SK-N-SH (cell line): Measurements from ENCODE around the gene C10orf88. TPM values are rescaled to one million over a fixed set of nuclear protein-coding genes. Genes with fewer than 3 reads are reported as not detected.
A peak's percentile ranks its signal among the peaks of the same experiment; 100 is the strongest.

Experiments
- CTCF ChIA-PET: fragments of 300-600, 350-600 bp; formaldehyde crosslinking; extraction: SDS; loops from one replicate; lab custom pipeline; 2021; lab: Yijun Ruan, JAX
- POLR2A ChIA-PET: fragments of 350-600 bp; sonication (Branson Sonifier 250); formaldehyde crosslinking; extraction: SDS; loops from one replicate; lab custom pipeline; 2020; ENCODE audit warnings: antibody characterized with exemption, inconsistent platforms; lab: Yijun Ruan, JAX
- DNase-seq: peaks from one replicate; pipeline ENCODE4 v3.0.0; 2012
- H2AFZ ChIP-seq: fragments of 200-600 bp; sonication (generic); 2 replicates; pipeline ENCODE4 v1.8.1; 2016; ENCODE audit warnings: antibody characterized with exemption, mild to moderate bottlenecking, low read depth
- H3F3A ChIP-seq: fragments of 200-600 bp; sonication (generic); replicated peaks from 2 replicates; pipeline ENCODE3; 2016; ENCODE audit warnings: antibody characterized with exemption, mild to moderate bottlenecking; ENCODE audit not compliant: insufficient read depth
- H3K27ac ChIP-seq, 2 experiments: fragments of 200-500 bp in 1 of 2; fragments of 200-600 bp in 1 of 2; sonication (Bioruptor generic) in 1 of 2; sonication (generic), shearing (Covaris generic) in 1 of 2; 2 replicates each; pipeline versions ENCODE4 v1.5.1 to v1.6.1; 2014 to 2016; ENCODE audit warnings: low read depth in 2 of 2, inconsistent platforms in 1 of 2, low read length in 1 of 2, mild to moderate bottlenecking in 1 of 2, mixed read lengths in 1 of 2
- H3K27me3 ChIP-seq: fragments of 200-600 bp; sonication (generic), shearing (Covaris generic); 2 replicates; pipeline ENCODE4 v1.6.1; 2016; ENCODE audit warnings: mixed run types; ENCODE audit not compliant: insufficient read depth
- H3K36me3 ChIP-seq, 2 experiments: fragments of 200-500 bp in 1 of 2; fragments of 200-600 bp in 1 of 2; sonication (Bioruptor generic) in 1 of 2; sonication (generic) in 1 of 2; replicated peaks in 1 of 2; 2 replicates each; pipeline versions ENCODE3 to v1.5.1; 2014 to 2016; ENCODE audit warnings: low read length in 1 of 2, mild to moderate bottlenecking in 1 of 2; ENCODE audit not compliant: insufficient read depth in 2 of 2, control insufficient read depth in 1 of 2
- H3K4me1 ChIP-seq, 2 experiments: fragments of 200-500 bp in 1 of 2; fragments of 200-600 bp in 1 of 2; sonication (Bioruptor generic) in 1 of 2; sonication (generic), shearing (Covaris generic) in 1 of 2; 2 replicates each; pipeline versions ENCODE4 v1.5.1 to v1.6.1; 2014 to 2016; ENCODE audit warnings: low read depth in 1 of 2, low read length in 1 of 2, mixed run types in 1 of 2; ENCODE audit not compliant: insufficient read depth in 2 of 2, control insufficient read depth in 1 of 2
- H3K4me2 ChIP-seq: fragments of 200-600 bp; sonication (generic), shearing (Covaris generic); 2 replicates; pipeline ENCODE4 v1.6.1; 2017; ENCODE audit warnings: mixed run types
- H3K4me3 ChIP-seq, 2 experiments: fragments of 200-500 bp in 1 of 2; fragments of 200-600 bp in 1 of 2; sonication (Bioruptor generic) in 1 of 2; sonication (generic), shearing (Covaris generic) in 1 of 2; 2 replicates each; pipeline versions ENCODE4 v1.5.1 to v1.8.1; 2014 to 2016; ENCODE audit warnings: low read depth in 2 of 2, inconsistent platforms in 1 of 2, low read length in 1 of 2, mild to moderate bottlenecking in 1 of 2, mixed read lengths in 1 of 2, moderate library complexity in 1 of 2
- H3K79me2 ChIP-seq: fragments of 200-600 bp; sonication (generic); 2 replicates; pipeline ENCODE4 v1.8.1; 2017; ENCODE audit warnings: mild to moderate bottlenecking; ENCODE audit not compliant: insufficient read depth
- H3K9ac ChIP-seq: fragments of 200-600 bp; sonication (generic); 2 replicates; pipeline ENCODE4 v1.6.1; 2017; ENCODE audit warnings: mixed run types
- H3K9me2 ChIP-seq: fragments of 200-600 bp; sonication (generic); 2 replicates; pipeline ENCODE4 v1.6.1; 2017; ENCODE audit warnings: mixed run types
- H3K9me3 ChIP-seq: fragments of 200-600 bp; sonication (generic); 2 replicates; pipeline ENCODE4 v1.6.1; 2017; ENCODE audit warnings: mixed run types, mild to moderate bottlenecking, moderate library complexity
- H4K20me1 ChIP-seq: fragments of 200-600 bp; sonication (generic); 2 replicates; pipeline ENCODE4 v1.6.1; 2017; ENCODE audit warnings: mild to moderate bottlenecking, mixed run types; ENCODE audit not compliant: insufficient read depth
- EP300 ChIP-seq, 2 experiments: IDR thresholded peaks; 2 replicates each; pipeline versions ENCODE4 v1.4.0 to v1.6.1; 2012; ENCODE audit warnings: borderline replicate concordance in 1 of 2, low read depth in 1 of 2, low read length in 1 of 2
- FOXM1 ChIP-seq: IDR thresholded peaks from 2 replicates; pipeline ENCODE4 v1.4.0; 2012; ENCODE audit warnings: low read depth, mild to moderate bottlenecking
- JUND ChIP-seq: IDR thresholded peaks from 2 replicates; pipeline ENCODE4 v1.4.0; 2012
- MEF2A ChIP-seq: IDR thresholded peaks from 2 replicates; pipeline ENCODE4 v1.4.0; 2012; ENCODE audit warnings: low read depth, borderline replicate concordance
- NRF1 ChIP-seq: IDR thresholded peaks from 2 replicates; pipeline ENCODE4 v1.6.1; 2012; ENCODE audit warnings: low read depth, mild to moderate bottlenecking, low read length
- POLR2AphosphoS5 ChIP-seq: IDR thresholded peaks from 2 replicates; pipeline ENCODE4 v1.6.1; 2012; ENCODE audit warnings: low read depth, low read length
- RAD21 ChIP-seq: IDR thresholded peaks from 2 replicates; pipeline ENCODE4 v1.6.1; 2012; ENCODE audit warnings: mild to moderate bottlenecking, low read length
- RCOR1 ChIP-seq: fragments of 150-350 bp; IDR thresholded peaks from 2 replicates; pipeline ENCODE4 v1.6.1; 2017; ENCODE audit warnings: antibody characterized with exemption, low read length
- SMC3 ChIP-seq: IDR thresholded peaks from 2 replicates; pipeline ENCODE4 v1.6.1; 2012; ENCODE audit warnings: low read depth, low read length, improper control_type of control experiment
- TCF12 ChIP-seq: IDR thresholded peaks from 2 replicates; pipeline ENCODE4 v1.4.0; 2012
- TEAD4 ChIP-seq: IDR thresholded peaks from 2 replicates; pipeline ENCODE4 v1.4.0; 2012; ENCODE audit warnings: mild to moderate bottlenecking, borderline replicate concordance; ENCODE audit not compliant: insufficient read depth
- WGBS: methylation state at CpG from one replicate; pipeline ENCODE4 v1.1.6; 2017; ENCODE audit warnings: low lambda C conversion rate; 5-methylcytosine and 5-hydroxymethylcytosine counted together
- polyA plus RNA-seq, 3 experiments: library from polyadenylated mRNA; depleted of rRNA; stranded (reverse); fragments of >200 nt; gene quantifications; 2 replicates each; pipeline ENCODE4 v1.2.3, GENCODE V29; 2012
- TF ChIP-seq, protein P1 (sequence below): IDR thresholded peaks from 2 replicates; pipeline ENCODE4 v1.4.0; 2012; ENCODE audit warnings: low read depth
- TF ChIP-seq, protein P2 (sequence below): IDR thresholded peaks from 2 replicates; pipeline ENCODE4 v1.4.0; 2012; ENCODE audit warnings: low read depth, borderline replicate concordance
- TF ChIP-seq, protein P3 (sequence below): fragments of 150-350 bp; IDR thresholded peaks from 2 replicates; pipeline ENCODE4 v1.6.1; 2016; ENCODE audit warnings: mild to moderate bottlenecking, low read depth, low read length
- TF ChIP-seq, protein P4 (sequence below): fragments of 200-600 bp; sonication (generic); IDR thresholded peaks from 2 replicates; pipeline ENCODE4 v1.6.1; 2017; ENCODE audit warnings: antibody characterized with exemption, mild to moderate bottlenecking, moderate library complexity

Gene C10orf88
- polyA plus RNA-seq, 1 of the 3 experiments (the other 2 are of a cell fraction) = 2.7 TPM

DNA sequence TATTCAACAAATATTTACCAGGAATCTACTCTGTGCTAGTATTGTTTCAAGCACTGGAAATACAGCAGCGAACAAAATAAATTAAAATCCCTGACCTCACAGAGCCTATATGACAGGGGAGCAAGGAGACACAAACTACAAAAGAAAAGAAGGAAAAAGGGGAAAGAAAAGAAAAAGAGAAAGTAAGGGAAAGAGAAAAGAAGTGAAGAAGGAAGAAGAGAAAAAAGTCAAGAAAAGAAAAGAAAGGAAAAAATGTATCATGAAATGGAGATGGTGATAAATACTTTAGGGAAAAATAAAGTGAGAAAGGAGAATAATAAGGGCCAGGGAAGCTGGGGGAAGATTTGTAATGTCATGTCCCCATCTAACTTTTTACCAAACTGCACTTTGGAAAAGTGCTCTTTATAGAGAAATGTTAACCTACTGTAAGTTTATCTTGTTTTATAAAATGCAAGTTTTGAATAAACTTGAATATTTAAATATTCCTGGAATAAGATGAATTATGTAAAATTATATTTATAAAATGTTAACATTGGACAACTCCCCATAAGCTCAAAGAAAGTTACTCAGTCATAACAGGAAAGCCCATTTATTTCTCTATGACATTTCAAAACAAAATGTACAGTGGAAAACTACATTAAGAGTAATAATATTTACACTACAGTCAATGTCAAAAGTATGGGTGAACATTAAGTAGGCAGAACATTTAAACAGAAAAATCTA lies 14.7 kb downstream of the C10orf88 start:
- Histone ChIP-seq H3K27me3 (no peaks in the 10 kb centered on the region), H3K9me3 (no peaks in the 10 kb centered on the region), H3F3A (peaks cover 29% of the 10 kb centered on the region), H3K4me2 (peak overlapping the region; percentile 60; the same call in 1 of the 2 replicates), H2AFZ (no peak overlapping the region), H3K4me1 (peaks cover 0 to 11% of the 10 kb centered on the region in 2 experiments; a peak in 3 of 4 replicates), H3K27ac (peak overlapping the region in 1 of 2 experiments; percentile 86; a peak in 3 of 4 replicates), H4K20me1 (no peaks in the 10 kb centered on the region), H3K9me2 (no peaks in the 10 kb centered on the region), H3K9ac (no peak overlapping the region), H3K79me2 (peaks cover 35% of the 10 kb centered on the region), H3K36me3 (peaks cover 47 to 56% of the 10 kb centered on the region in 2 experiments), H3K4me3 (no peak overlapping the region)
- ChIA-PET CTCF (no interaction called here), POLR2A (no interaction called here)
- TF ChIP-seq RCOR1 (no peak), MEF2A (no peak), NRF1 (no peak)
- WGBS = 97% methylated on average over 1 of the region's 1 CpG
- no peak for DNase-seq

DNA sequence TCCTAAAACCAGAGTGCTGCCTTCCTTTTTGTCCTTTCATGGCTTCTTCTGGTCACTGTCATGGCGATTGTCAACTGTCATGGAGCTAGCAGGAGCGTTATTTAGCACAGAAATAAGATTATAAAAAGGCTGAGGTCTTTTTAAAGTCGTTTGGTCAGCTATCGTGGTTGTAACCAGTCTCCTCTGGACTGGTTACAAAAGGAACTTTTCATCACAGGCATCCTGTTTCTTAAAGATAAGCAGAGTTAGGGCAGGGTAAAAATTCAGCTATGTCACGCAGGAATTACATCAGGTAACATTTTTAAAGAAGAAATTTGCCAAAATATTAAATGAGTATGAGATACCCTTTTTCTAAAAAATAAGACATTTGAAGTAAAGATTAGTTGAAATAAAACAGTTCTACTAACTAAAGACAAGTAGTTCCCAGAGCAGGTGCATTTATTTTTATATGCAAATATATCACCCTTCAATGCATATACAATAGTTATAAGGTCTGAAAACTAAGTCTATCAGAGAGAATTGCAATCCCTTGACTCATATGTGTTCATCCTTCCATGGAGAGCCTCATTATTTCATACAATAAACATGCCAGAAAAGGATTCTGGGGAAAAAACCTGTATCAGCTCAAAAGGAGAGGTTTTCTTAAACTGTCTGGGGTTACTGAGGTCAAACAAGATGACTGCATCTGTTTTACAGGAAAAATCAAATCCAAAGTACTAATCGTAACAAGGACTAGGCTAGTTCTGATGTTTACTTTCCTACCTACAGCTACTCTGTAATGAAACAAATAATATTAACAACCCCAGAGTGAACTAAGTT lies 22.7 kb downstream of the C10orf88 start:
- Histone ChIP-seq H3K27ac (no peak overlapping the region), H2AFZ (no peak overlapping the region), H4K20me1 (no peaks in the 10 kb centered on the region), H3K9me3 (no peaks in the 10 kb centered on the region), H3K4me1 (no peaks in the 10 kb centered on the region), H3K27me3 (no peaks in the 10 kb centered on the region), H3K4me2 (no peak overlapping the region), H3K4me3 (no peak overlapping the region), H3K36me3 (peaks cover 39 to 53% of the 10 kb centered on the region in 2 experiments), H3K9ac (no peak overlapping the region), H3F3A (no peaks in the 10 kb centered on the region), H3K9me2 (no peaks in the 10 kb centered on the region), H3K79me2 (peaks cover 16% of the 10 kb centered on the region; the same call in 1 of the 2 replicates)
- ChIA-PET CTCF (no interaction called here), POLR2A (no interaction called here)
- WGBS = 93% methylated on average over 6 of the region's 6 CpGs
- TF ChIP-seq, protein P1, sequence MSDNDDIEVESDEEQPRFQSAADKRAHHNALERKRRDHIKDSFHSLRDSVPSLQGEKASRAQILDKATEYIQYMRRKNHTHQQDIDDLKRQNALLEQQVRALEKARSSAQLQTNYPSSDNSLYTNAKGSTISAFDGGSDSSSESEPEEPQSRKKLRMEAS = no peak
- no peak for TF ChIP-seq RAD21
- no peak for TF ChIP-seq TCF12
- no peak for TF ChIP-seq FOXM1
- TF ChIP-seq, protein P2, sequence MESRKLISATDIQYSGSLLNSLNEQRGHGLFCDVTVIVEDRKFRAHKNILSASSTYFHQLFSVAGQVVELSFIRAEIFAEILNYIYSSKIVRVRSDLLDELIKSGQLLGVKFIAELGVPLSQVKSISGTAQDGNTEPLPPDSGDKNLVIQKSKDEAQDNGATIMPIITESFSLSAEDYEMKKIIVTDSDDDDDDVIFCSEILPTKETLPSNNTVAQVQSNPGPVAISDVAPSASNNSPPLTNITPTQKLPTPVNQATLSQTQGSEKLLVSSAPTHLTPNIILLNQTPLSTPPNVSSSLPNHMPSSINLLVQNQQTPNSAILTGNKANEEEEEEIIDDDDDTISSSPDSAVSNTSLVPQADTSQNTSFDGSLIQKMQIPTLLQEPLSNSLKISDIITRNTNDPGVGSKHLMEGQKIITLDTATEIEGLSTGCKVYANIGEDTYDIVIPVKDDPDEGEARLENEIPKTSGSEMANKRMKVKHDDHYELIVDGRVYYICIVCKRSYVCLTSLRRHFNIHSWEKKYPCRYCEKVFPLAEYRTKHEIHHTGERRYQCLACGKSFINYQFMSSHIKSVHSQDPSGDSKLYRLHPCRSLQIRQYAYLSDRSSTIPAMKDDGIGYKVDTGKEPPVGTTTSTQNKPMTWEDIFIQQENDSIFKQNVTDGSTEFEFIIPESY = no peak
- no peak for TF ChIP-seq NRF1
- TF ChIP-seq, protein P3, sequence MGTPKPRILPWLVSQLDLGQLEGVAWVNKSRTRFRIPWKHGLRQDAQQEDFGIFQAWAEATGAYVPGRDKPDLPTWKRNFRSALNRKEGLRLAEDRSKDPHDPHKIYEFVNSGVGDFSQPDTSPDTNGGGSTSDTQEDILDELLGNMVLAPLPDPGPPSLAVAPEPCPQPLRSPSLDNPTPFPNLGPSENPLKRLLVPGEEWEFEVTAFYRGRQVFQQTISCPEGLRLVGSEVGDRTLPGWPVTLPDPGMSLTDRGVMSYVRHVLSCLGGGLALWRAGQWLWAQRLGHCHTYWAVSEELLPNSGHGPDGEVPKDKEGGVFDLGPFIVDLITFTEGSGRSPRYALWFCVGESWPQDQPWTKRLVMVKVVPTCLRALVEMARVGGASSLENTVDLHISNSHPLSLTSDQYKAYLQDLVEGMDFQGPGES = no peak
- TF ChIP-seq, protein P4, sequence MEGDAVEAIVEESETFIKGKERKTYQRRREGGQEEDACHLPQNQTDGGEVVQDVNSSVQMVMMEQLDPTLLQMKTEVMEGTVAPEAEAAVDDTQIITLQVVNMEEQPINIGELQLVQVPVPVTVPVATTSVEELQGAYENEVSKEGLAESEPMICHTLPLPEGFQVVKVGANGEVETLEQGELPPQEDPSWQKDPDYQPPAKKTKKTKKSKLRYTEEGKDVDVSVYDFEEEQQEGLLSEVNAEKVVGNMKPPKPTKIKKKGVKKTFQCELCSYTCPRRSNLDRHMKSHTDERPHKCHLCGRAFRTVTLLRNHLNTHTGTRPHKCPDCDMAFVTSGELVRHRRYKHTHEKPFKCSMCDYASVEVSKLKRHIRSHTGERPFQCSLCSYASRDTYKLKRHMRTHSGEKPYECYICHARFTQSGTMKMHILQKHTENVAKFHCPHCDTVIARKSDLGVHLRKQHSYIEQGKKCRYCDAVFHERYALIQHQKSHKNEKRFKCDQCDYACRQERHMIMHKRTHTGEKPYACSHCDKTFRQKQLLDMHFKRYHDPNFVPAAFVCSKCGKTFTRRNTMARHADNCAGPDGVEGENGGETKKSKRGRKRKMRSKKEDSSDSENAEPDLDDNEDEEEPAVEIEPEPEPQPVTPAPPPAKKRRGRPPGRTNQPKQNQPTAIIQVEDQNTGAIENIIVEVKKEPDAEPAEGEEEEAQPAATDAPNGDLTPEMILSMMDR = no peak
- TF ChIP-seq JUND = no peak
- TF ChIP-seq SMC3 = no peak
- TF ChIP-seq EP300 (IDR thresholded peaks at IDR 0.05; ENCODE audit: borderline replicate concordance in 1 of 2, low read depth in 1 of 2, low read length in 1 of 2) = no peak
- no peak for TF ChIP-seq POLR2AphosphoS5
- no peak for TF ChIP-seq TEAD4
- no peak for DNase-seq
